Mesothelial cell of epicardium (in vitro differentiated cells): Measurements from ENCODE around the gene PHKB. TPM values are rescaled to one million over a fixed set of nuclear protein-coding genes. Genes with fewer than 3 reads are reported as not detected.

Experiments
- DNase-seq, 2 experiments: peaks; one replicate each; pipeline ENCODE4 v3.0.0; 2021; ENCODE audit warnings: low spot score in 2 of 2; ENCODE audit not compliant: unreplicated experiment in 2 of 2
- H3K27ac Mint-ChIP-seq: 2 replicates; pipeline ENCODE4 v1.8.0; 2021; ENCODE audit warnings: mixed read lengths
- H3K27me3 Mint-ChIP-seq: 2 replicates; pipeline ENCODE4 v1.8.0; 2021; ENCODE audit warnings: low read depth, mixed read lengths
- H3K36me3 Mint-ChIP-seq: 2 replicates; pipeline ENCODE4 v1.8.0; 2021; ENCODE audit warnings: mixed read lengths
- H3K4me1 Mint-ChIP-seq: 2 replicates; pipeline ENCODE4 v1.8.0; 2021; ENCODE audit warnings: mixed read lengths
- H3K4me3 Mint-ChIP-seq: 2 replicates; pipeline ENCODE4 v1.8.0; 2021; ENCODE audit warnings: mild to moderate bottlenecking, moderate library complexity, mixed read lengths
- H3K9me3 Mint-ChIP-seq: 2 replicates; pipeline ENCODE4 v1.8.0; 2021; ENCODE audit warnings: mixed read lengths
- total RNA-seq: library from RNA; stranded (reverse); gene quantifications from 3 replicates; pipeline ENCODE4 v1.2.1, GENCODE V29; 2021
- TF ChIP-seq, protein P1 (sequence below): fragments of 200-600 bp; sonication (generic); IDR thresholded peaks from one replicate; pipeline ENCODE4 v1.5.0; 2021; ENCODE audit warnings: antibody characterized with exemption; ENCODE audit not compliant: unreplicated experiment

The PHKB gene
- total RNA-seq, 1 donor from 2014 or later = 68.1 TPM

DNA sequence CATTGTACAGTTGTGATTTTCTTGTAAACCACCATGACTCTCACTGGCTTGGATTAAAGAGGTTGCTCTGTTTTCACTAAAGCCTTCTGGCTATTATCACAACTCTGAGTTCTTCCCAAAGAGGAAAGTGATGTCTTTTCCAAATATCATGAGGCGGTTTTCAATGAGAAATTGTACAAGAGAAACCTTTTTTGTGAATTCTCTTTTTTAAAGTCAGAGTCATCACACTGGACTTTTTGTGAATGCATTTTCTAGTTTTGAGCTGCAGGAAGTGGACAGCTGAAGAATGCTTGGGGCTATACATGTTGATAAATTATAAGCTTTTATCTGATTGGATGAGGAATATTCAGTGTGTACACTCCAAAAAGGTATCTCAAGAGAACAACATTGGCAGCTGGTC, 100.2 kb downstream of the PHKB start:
- Mint-ChIP-seq H3K27me3 (no peaks in the 10 kb centered on the region), H3K9me3 (peaks cover 21% of the 10 kb centered on the region), H3K36me3 (peaks cover 37% of the 10 kb centered on the region), H3K4me3 (no peak overlapping the region), H3K27ac (no peak overlapping the region), H3K4me1 (no peaks in the 10 kb centered on the region)
- TF ChIP-seq, protein P1, sequence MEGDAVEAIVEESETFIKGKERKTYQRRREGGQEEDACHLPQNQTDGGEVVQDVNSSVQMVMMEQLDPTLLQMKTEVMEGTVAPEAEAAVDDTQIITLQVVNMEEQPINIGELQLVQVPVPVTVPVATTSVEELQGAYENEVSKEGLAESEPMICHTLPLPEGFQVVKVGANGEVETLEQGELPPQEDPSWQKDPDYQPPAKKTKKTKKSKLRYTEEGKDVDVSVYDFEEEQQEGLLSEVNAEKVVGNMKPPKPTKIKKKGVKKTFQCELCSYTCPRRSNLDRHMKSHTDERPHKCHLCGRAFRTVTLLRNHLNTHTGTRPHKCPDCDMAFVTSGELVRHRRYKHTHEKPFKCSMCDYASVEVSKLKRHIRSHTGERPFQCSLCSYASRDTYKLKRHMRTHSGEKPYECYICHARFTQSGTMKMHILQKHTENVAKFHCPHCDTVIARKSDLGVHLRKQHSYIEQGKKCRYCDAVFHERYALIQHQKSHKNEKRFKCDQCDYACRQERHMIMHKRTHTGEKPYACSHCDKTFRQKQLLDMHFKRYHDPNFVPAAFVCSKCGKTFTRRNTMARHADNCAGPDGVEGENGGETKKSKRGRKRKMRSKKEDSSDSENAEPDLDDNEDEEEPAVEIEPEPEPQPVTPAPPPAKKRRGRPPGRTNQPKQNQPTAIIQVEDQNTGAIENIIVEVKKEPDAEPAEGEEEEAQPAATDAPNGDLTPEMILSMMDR = no peak
- DNase-seq = no peak

DNA sequence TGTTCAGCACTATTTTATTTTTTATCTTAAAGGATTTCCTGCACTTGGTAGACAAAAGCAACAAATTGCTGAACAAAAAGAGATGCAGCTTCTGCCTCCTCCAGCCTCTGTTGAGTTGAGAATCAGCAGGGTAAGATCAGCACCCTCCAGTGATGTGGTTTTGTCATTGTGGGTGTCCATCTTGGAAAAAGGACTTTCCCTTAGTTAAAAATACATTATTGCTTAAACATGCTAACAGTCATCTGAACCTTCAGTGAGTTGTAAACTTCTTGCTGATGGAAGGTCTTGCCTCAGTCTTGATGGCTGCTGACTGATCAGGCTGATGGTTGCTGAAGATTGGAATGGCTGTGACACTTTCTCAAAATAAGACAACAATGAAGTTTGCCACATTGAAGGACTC, 101.2 kb downstream of the PHKB start:
- Mint-ChIP-seq H3K36me3 (peaks cover 41% of the 10 kb centered on the region), H3K4me3 (no peak overlapping the region), H3K4me1 (no peaks in the 10 kb centered on the region), H3K9me3 (peaks cover 24% of the 10 kb centered on the region), H3K27me3 (no peaks in the 10 kb centered on the region), H3K27ac (no peak overlapping the region)
- TF ChIP-seq, protein P1 = no peak
- no peak for DNase-seq

DNA sequence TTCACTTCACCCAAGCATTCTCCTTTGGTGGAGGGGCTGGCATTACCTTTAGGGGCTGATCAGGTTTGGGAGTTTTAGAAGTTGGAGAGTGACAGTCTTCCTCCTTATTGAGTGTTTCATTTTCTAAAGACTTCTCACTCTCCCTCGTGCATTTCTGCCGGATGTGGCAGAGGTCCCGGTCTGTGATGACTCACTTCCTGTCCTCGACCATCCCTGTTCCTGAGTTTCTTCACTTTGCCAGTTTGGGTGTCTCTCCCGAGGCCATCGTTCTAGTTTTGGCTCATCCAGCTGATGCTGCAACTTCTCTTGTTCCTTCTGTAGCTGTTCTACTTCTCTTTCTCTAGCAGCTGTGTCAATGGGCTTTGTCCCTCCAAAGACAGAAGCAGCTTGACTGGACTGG, 104.3 kb downstream of the PHKB start:
- DNase-seq = no peak
- Mint-ChIP-seq H3K36me3 (peaks cover 41% of the 10 kb centered on the region), H3K4me3 (no peak overlapping the region), H3K4me1 (no peaks in the 10 kb centered on the region), H3K27ac (no peak overlapping the region), H3K27me3 (no peaks in the 10 kb centered on the region), H3K9me3 (peaks cover 18% of the 10 kb centered on the region)
- TF ChIP-seq, protein P1 = no peak

DNA sequence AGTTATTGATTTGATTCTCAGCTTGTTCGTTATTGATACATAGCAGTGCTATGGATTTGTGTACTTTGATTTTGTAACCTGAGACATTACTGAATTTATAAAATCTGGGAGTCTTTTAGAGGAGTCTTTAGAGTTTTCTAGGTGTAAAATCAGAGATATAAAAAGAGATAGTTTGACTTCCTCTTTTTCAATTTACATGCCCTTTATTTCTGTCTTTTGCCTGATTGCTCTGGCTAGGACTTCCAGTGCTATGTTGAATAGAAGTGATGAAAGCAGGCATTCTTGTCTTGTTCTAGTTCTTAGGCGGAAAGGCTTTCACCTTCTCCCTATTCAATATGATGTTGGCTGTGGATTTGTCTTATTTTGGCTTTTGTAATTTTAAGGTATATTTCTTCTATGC, 106.2 kb downstream of the PHKB start:
- DNase-seq = no peak
- Mint-ChIP-seq H3K4me1 (no peaks in the 10 kb centered on the region), H3K27ac (no peak overlapping the region), H3K9me3 (peaks cover 17% of the 10 kb centered on the region), H3K36me3 (peaks cover 35% of the 10 kb centered on the region), H3K4me3 (no peak overlapping the region), H3K27me3 (no peaks in the 10 kb centered on the region)
- TF ChIP-seq, protein P1 = no peak

DNA sequence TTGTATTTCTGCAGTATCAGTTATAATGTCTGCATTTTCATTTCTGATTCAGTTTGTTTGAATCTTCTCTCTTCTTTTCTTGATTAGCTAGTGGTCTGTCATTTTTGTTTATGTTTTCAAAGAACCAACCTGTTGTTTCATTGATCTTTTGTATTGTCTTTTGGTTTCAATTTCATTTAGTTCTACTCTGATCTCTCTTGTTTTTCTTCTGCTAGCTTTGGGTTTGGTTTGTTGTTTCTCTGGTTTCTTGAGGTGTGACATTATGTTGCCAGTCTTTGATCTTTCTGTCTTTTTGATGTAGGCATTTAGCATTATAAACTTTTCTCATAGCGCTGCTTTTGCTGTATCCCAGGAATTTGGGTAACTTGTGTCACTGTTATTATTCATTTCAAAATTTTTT, 107.2 kb downstream of the PHKB start:
- peaks cover 17% of the 10 kb centered on the region for H3K9me3 Mint-ChIP-seq
- peaks cover 32% of the 10 kb centered on the region for H3K36me3 Mint-ChIP-seq
- H3K4me1 Mint-ChIP-seq = no peaks in the 10 kb centered on the region
- DNase-seq = no peak
- H3K27me3 Mint-ChIP-seq = no peaks in the 10 kb centered on the region
- no peak overlapping the region for H3K27ac Mint-ChIP-seq
- TF ChIP-seq, protein P1 = no peak
- H3K4me3 Mint-ChIP-seq = no peak overlapping the region

DNA sequence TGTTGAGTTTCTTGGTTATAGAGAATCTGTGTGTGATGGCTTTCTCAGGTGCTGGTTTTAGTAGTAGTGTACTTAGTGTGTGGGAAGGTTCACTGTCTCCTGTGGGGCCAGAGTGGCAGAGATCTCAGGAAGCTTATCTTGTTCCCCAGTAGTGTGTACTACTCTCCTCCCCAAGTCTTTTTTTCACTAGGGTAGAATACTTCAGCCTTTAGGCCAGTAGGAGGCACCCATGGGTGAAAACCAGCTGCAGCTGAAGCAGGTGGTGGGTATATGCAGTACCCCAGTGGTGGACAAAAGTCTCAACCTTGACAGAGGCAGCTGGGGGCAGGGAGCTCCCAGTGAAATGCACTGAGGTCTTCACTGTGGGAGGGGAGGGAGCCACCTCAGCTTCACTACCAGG, 109.9 kb downstream of the PHKB start:
- H3K4me1 Mint-ChIP-seq = no peaks in the 10 kb centered on the region
- DNase-seq = no peak
- no peak overlapping the region for H3K4me3 Mint-ChIP-seq
- TF ChIP-seq, protein P1 = no peak
- H3K9me3 Mint-ChIP-seq = peaks cover 5% of the 10 kb centered on the region
- no peaks in the 10 kb centered on the region for H3K27me3 Mint-ChIP-seq
- peaks cover 24% of the 10 kb centered on the region for H3K36me3 Mint-ChIP-seq
- H3K27ac Mint-ChIP-seq = no peak overlapping the region
